ENCODE data around the gene PRDM11.

DNA sequence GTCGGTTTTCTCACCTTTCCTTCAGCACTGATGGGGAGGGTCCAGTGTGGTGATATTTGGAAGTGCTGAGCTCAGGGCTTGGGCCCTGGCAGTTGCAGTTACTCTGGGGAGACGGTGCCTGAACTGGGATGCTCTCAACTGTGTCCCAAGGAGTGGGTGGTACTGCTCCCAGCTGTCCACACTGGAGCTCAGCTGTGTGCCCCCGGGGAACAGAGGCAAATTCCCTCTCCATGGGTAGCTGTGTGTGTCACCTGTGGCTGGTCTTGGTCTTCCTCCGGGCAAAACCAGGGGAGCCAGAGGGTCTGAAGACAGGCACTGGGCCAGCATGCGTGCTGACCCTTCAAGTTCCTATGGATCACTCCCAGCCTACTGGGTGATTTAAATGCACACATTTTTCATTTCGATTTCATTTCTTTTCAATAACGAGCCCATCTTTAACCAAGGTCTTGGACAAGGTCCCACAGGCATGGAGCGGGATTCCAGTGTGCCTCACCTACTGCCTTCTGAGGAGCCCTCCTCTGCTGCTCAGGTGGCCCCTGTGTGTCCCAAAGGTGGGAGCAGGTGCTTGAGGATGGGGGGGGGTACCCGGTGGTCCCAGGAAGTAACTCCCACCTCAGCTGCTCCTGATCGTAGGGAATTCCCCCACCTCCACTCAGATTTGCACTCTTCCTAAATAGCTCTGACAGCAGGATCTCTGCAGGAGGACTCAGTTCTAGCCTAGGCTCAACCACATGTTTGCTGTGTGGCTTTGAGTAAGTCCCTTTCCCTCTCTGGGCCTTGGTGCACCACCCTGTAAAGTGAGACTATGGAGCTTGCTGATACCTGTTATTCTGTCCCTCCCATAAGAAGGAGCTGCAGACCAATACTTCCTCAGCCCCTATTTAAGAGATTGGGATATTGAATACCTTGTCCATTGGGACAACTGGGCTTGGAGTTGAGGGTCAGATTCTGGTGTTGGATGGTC lies 16.8 kb downstream of the PRDM11 start:
- TF ChIP-seq POLR2A (IDR thresholded peaks at IDR 0.05; ENCODE audit: low read depth, low read length) (no peak), POLR2AphosphoS5 (IDR thresholded peaks at IDR 0.05; ENCODE audit: low read depth, low read length) (no peak), TAF1 (IDR thresholded peaks at IDR 0.05; ENCODE audit: low read depth, low read length) (no peak), PAX5 (IDR thresholded peaks at IDR 0.05; ENCODE audit: insufficient read depth, low read length, severe bottlenecking) (no peak), SPI1 (IDR thresholded peaks at IDR 0.05; ENCODE audit: low read depth, low read length) (no peak), POU2F2 (IDR thresholded peaks at IDR 0.05; ENCODE audit: low read depth, low read length) (no peak)
